ENCODE data around the gene ELP4. TPM values are rescaled to one million over a fixed set of nuclear protein-coding genes. Genes with fewer than 3 reads are reported as not detected.
"Not testable (repeated sequence)": the region's sequence is repeated elsewhere in the genome, so short reads cannot be mapped to it uniquely, and the experiment has no call there.

ELP4 gene
- total RNA-seq, 1 experiment from 2014 or later, result 13.0 TPM

DNA sequence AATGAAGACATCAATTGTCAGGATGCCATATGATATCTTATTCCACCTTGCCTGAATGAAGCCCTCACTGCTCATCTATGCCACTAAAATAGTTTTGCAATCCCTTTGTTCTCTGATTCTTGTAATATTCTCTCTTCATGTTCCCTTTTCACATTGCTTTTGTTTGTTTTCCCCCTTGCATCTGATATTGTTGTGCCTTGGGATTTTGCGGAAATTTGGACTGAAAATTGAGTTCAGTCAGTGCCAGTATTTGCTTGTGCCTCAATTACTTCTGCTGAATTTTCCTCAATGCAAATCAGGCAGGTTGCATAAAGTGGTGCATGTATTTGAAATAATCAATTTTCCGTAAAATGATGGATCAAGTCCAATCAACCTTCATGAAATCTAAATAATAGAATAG is 203.3 kb downstream of the ELP4 start:
- Histone ChIP-seq H3K27me3 (no peaks in the 10 kb centered on the region), H3K9me3 (no peaks in the 10 kb centered on the region), H3K4me3 (no peak overlapping the region), H3K36me3 (no peaks in the 10 kb centered on the region)
- no peak for DNase-seq

DNA sequence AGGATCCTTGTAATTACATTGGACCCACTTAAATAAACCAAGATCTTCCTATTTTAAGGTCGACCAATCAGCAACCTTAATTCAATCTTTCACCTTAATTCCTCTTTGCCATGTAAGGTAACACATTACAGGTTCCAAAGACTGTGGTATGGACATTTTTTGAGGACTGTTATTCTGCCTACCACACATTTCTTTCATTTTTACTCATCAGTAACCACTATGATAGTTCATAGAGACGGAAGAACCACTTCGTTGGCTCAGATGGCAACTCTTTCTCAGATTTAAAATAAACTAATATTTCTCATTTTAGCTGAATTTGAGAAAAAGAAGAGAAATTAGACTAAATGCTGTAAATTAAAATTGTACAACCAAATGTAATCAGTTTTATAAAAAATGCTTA is 205.3 kb downstream of the ELP4 start:
- no peak overlapping the region for H3K4me3 ChIP-seq
- no peaks in the 10 kb centered on the region for H3K36me3 ChIP-seq

DNA sequence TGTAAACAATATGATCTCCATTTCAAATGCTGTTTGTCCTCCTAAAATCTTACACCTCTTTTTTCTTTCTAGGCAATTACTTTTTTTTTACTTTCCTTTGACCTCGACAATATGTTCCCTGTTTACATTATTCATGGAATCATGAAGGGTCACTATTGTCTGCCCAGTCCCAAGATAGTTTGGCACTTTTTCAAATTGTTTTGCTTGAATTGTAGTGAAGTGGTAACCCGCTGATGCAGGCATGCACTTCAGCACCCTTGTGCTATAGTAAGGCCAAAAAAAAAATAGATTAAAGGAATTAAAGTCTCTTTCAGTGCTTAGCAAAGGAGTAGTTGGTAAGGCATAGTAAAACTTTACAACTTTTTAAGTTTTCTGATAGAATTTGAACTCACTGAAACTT is 210.7 kb downstream of the ELP4 start:
- no peak for DNase-seq

More for the DNA sequence above, 205.3 kb downstream of the ELP4 start:
- DNase-seq, result no peak
- H3K27me3 ChIP-seq, result no peaks in the 10 kb centered on the region
- H3K9me3 ChIP-seq, result no peaks in the 10 kb centered on the region

DNA sequence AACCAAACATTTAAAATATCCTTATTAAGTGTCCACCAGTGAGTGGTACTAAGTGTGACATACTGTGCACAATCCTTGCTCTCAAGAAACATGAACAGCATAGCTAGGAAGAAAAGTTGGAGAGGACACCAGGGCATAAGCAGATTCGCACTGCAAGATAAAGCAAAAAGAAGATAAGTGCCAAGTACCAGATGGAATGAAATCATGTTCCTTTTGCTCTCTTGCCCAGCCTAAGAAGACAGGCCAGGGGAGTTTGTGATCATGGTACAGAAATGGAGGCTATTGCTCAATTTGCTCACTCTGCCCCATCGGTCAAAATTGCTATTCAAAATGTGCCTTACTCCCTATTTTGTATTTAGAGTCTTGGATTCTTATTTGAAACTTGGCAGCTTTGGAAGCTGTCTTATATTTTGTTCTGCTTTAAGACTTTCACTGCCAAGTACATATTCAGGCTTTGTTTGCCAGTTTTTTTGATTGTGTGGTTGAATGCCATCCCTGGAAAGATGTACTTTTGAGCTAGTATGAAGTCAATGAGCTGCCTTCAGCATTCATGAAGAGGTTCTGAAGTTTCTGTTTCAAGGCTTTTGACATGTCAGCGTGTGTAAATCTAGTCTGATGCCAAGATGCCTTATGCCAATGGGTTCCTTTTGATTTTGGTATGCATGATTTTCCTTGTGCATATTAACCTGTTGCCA is 211.3 kb downstream of the ELP4 start:
- no peaks in the 10 kb centered on the region for H3K27me3 ChIP-seq

More for the DNA sequence above, 210.7 kb downstream of the ELP4 start:
- Histone ChIP-seq H3K27me3 (no peaks in the 10 kb centered on the region), H3K9me3 (no peaks in the 10 kb centered on the region), H3K4me3 (no peak overlapping the region), H3K36me3 (no peaks in the 10 kb centered on the region)

DNA sequence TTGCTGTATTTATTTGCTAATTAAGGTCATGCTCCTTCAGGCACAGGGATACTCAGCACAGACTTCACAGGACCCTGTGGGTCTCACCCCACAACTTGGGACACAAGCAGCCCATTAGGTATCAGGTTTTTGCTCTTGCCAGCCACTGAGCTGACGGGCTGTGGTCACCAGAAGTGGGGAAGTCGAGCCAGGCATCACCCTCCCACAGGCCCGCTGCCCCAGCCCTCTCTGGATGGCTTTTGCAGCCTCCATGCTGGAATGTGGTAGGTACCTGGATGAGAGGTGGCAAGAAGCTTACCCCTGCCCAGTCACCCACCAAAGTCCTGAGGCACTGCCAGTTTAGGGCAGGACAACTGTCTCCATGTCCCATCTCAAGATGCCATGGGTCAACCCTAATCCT is 213.2 kb downstream of the ELP4 start:
- Histone ChIP-seq H3K9me3 (no peaks in the 10 kb centered on the region), H3K4me3 (no peak overlapping the region), H3K36me3 (no peaks in the 10 kb centered on the region), H3K27me3 (no peaks in the 10 kb centered on the region)
- no peak for DNase-seq

More for the DNA sequence above, 211.3 kb downstream of the ELP4 start:
- Histone ChIP-seq H3K9me3 (no peaks in the 10 kb centered on the region), H3K36me3 (no peaks in the 10 kb centered on the region), H3K4me3 (no peak overlapping the region)
- no peak for DNase-seq

DNA sequence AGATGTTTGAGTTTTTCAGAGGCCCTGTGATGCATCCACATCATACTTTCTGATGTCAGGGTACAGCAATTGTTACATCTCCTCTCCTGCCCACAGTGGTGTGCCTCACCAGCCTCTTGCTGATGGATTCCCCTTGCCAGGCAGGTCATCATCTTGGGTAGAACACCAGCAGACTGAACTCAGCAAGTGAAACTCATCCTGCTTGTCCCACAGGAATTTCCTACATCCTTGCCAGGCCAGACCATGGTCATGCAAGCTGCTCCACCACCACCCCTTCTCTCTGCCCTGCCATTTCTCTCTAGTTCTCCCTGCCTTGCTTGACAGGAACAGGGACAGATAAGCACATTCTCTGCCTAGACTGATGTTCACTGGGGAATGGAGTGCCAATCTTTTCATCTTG is 215.6 kb downstream of the ELP4 start:
- Histone ChIP-seq H3K27me3 (no peaks in the 10 kb centered on the region), H3K4me3 (no peak overlapping the region), H3K9me3 (no peaks in the 10 kb centered on the region), H3K36me3 (no peaks in the 10 kb centered on the region)
- no peak for DNase-seq

DNA sequence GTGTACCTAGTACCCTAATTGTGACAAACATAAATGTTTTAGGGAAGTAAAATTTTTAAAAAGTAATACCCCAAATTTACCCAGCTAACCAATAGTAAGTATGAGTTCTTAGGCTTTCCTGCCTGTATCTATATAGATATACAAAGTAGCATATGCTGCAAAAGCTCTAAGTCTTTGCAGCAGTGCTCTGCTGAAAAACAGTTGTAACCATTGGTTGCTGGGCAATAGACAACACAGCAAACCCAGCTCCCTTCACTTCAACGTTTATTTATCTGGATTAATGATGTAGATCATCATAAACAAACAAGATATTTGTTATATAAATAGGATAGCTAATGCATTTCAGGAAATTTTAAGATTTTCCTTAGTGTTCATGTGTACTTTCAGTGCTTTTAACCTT is 218.9 kb downstream of the ELP4 start:
- DNase-seq, result no peak
- no peaks in the 10 kb centered on the region for H3K27me3 ChIP-seq
- 0 out of 2 replicates have a peak, but pooled peaks cover 5% of the 10 kb centered on the region for H3K9me3 ChIP-seq
- H3K4me3 ChIP-seq, result no peak overlapping the region
- no peaks in the 10 kb centered on the region for H3K36me3 ChIP-seq

DNA sequence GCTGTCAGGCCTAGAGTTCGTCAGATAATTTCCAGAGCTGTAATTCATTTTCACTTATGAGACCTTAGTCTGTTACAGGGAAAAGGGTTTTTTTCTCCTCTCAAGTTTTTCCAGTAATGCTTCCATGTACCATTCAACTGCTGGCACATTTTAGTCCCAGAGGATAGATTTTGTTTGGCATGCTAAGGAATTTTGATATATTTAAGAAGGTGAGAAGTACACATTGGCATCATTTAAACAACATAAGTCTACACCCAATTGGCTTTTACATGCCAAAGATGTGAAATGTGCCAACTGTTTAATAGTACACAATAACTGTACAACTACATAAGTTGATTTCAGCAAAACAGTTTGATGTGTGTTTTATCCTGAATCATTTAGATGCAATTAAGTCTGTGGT is 230.6 kb downstream of the ELP4 start:
- Histone ChIP-seq H3K36me3 (no peaks in the 10 kb centered on the region), H3K4me3 (no peak overlapping the region), H3K27me3 (no peaks in the 10 kb centered on the region), H3K9me3 (no peaks in the 10 kb centered on the region)
- no peak for DNase-seq

DNA sequence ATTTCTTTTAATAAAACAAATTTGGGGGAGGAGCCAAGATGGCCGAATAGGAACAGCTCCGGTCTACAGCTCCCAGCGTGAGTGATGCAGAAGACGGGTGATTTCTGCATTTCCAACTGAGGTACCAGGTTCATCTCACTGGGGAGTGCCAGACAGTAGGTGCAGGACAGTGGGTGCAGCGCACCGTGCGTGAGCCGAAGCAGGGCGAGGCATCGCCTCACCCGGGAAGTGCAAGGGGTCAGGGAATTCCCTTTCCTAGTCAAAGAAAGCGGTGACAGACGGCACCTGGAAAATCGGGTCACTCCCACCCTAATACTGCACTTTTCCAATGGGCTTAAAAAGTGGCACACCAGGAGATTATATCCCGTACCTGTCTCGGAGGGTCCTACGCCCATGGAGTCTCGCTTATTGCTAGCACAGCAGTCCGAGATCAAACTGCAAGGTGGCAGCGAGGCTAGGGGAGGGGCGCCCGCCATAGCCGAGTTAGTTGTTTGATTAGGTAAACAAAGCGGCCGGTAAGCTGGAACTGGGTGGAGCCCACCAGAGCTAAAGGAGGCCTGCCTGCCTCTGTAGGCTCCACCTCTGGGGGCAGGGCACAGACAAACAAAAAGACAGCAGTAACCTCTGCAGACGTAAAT is 231.3 kb downstream of the ELP4 start:
- DNase-seq, H3K4me3 ChIP-seq, H3K27me3 ChIP-seq, H3K9me3 ChIP-seq, H3K36me3 ChIP-seq: not testable (repeated sequence)

DNA sequence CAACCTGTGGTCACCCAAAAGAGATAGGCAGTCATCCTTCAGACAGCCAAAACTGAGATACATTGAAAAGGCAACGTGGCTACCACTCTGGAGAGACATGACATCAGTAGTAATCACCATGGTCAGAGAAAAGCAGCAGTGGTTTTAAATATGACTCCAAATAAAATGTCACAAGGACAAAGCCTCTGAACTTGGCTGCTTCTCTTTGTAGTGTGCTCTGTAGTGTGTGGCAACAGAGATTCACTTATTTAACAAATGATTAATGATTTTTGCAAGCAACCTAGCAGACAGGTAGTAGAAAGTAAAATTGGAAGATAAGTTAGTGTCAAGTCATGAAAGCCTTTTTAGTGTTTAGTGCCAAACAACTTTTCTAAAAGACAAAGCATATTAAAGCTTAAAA is 238.0 kb downstream of the ELP4 start:
- H3K4me3 ChIP-seq, result no peak overlapping the region
- no peaks in the 10 kb centered on the region for H3K36me3 ChIP-seq
- H3K27me3 ChIP-seq, result no peaks in the 10 kb centered on the region
- DNase-seq, result no peak
- no peaks in the 10 kb centered on the region for H3K9me3 ChIP-seq

DNA sequence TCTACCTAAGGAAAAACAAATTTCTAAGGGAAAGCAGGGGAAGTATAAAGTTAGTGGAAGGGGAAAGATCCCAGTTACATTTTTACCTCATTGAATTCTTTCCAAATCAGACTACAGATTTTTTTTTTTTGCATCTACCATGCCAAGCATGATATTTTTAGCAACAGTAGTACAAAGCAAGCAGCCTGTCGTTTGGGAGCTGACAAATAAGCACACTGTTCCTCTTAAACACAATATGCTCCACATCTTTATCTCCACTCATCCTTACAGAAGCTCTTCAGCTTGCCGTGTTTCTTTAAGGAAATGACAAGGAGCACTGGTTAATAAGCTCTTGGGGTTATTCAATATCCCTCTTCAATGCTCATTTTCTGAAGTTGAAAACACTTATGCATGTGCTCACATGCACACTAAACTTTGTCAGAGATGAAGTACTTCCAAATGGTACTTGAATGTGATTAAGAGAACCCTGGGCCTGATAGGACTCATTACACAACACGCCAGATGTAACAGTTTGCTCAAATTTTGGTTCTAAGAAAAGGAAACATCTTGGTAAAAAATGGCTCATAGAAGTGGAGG is 247.8 kb downstream of the ELP4 start:
- no peaks in the 10 kb centered on the region for H3K27me3 ChIP-seq
- no peak overlapping the region for H3K4me3 ChIP-seq
- H3K36me3 ChIP-seq, result no peaks in the 10 kb centered on the region
- H3K9me3 ChIP-seq, result no peaks in the 10 kb centered on the region
- no peak for DNase-seq

DNA sequence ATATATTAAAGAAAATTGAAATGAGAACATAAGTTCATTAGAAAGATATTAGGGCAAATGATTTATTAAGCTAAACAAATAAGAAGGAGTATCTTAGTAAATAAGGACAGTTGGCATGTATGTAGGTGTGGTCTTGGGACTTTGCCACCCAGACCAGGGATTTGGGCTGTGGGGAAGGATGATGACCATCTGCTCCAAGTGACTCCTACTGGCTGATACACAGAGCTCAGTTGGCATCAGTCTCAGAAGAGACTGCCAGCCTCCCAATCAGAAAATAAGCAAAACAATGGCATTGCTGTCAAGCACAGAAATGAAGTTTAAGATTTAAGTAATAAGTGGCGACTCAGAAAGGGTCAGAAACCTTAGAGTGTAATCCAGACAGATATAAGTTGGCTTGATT is 252.1 kb downstream of the ELP4 start:
- Histone ChIP-seq H3K9me3 (no peaks in the 10 kb centered on the region), H3K27me3 (no peaks in the 10 kb centered on the region), H3K36me3 (no peaks in the 10 kb centered on the region), H3K4me3 (no peak overlapping the region)
- DNase-seq, result peak; percentile 44

DNA sequence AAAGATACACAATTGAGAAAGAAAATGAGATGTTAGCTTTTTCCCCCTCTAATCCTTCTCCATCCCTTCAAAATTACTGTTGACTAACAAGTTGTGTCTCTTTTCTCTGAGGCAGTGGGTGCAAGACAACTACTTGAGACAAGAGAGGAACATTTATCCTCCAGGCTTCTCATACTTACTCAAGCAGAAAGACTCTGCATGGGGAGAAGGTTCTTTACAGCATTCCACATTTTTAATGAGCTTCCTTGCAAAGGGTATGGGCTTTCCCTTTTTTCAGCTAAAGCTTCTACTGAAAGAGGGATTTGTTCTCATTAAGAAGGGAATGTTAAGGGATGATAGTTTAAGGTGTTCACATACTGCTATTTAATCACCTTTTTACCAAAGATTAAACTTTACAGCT is 253.7 kb downstream of the ELP4 start:
- no peak for DNase-seq
- Histone ChIP-seq H3K9me3 (no peaks in the 10 kb centered on the region), H3K27me3 (no peaks in the 10 kb centered on the region), H3K4me3 (no peak overlapping the region), H3K36me3 (no peaks in the 10 kb centered on the region)

DNA sequence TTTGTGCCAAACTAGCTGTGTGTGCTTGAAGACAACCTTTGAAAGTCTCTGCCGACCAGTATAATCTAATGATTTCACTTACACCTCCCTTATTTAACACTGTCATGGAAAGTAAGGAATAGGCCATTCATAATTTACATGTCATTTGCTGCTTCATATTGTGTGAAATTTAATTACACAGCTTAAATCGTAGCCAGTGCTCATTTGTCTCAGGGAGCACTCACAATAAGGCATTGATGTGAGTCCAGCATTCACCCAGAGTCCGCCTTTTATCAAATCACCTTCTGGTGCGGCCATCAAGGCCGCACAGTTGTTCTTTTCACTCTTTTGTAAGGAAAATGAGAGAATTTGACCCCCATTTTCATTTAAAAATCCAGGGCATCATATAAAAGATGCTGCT is 254.7 kb downstream of the ELP4 start:
- Histone ChIP-seq H3K27me3 (no peaks in the 10 kb centered on the region), H3K9me3 (no peaks in the 10 kb centered on the region)
- DNase-seq, result no peak

DNA sequence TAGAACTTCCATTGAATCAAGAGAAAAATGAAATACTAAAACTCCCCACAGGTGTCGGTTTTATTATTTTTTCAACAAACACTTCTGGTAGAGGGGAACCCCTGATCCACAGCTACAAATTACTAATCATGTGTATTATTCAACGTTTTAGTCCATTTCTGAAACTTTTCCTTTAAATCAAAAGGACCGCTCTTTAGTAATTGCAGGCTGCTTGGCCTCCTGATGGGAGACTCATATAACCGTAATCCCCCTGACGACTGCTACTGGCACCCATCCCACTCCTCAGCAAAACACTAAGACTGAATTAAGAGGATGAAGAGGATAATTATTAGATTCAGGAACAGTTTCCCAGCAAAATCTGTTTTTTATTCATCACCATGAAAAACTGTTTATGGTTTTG is 255.2 kb downstream of the ELP4 start:
- no peak for DNase-seq
- Histone ChIP-seq H3K36me3 (no peaks in the 10 kb centered on the region), H3K27me3 (no peaks in the 10 kb centered on the region), H3K9me3 (no peaks in the 10 kb centered on the region), H3K4me3 (no peak overlapping the region)

More for the DNA sequence above, 254.7 kb downstream of the ELP4 start:
- no peaks in the 10 kb centered on the region for H3K36me3 ChIP-seq
- no peak overlapping the region for H3K4me3 ChIP-seq

DNA sequence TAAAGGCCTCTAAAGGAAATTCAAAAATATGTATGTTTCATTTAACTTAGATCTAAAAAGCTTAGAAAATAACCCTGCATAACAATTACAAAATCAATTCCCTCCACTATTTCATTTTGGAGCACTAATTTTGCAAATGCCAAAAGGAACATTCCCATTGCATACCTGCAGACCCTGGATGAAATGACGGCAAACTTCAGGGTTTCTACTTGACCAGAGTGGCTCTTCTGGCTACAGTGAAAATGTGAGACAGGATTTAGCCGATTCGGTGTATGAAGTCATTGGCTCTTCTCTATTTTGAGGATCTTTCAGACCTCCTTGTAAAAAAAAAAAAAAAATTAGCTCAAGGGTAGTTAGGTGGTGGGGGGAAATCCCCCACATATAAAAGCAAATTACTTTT is 257.5 kb downstream of the ELP4 start:
- DNase-seq, result no peak
- Histone ChIP-seq H3K36me3 (no peaks in the 10 kb centered on the region), H3K27me3 (no peaks in the 10 kb centered on the region), H3K9me3 (no peaks in the 10 kb centered on the region), H3K4me3 (no peak overlapping the region)

DNA sequence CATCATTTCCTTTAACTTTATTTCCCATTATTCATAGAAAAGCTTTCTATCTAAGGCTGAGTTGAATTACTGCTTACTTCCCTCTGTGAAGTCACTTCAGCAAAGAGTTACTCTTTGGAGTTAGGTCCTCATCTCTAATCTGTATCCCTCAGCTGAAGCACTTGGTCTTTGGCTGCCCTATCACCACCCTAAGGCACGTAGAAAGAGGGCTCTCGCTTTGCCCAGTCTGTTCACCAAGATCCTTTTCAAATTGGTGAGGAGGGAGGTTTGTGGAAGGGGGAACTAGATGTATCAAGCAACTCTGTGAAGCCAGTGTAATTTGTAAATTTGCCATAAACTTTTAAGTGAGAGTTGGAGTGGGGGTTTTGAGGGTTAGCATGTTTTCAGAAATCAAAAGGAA is 258.1 kb downstream of the ELP4 start:
- no peaks in the 10 kb centered on the region for H3K36me3 ChIP-seq
- no peaks in the 10 kb centered on the region for H3K9me3 ChIP-seq
- H3K27me3 ChIP-seq, result no peaks in the 10 kb centered on the region
- no peak for DNase-seq
- H3K4me3 ChIP-seq, result no peak overlapping the region
